CD14-positive monocyte (primary cell): ENCODE data around the gene CSGALNACT2. TPM values are rescaled to one million over a fixed set of nuclear protein-coding genes. Genes with fewer than 3 reads are reported as not detected.

Source experiments
- DNase-seq, 3 donors: peaks; one replicate each; pipeline ENCODE4 v3.0.0-alpha.2; 2011 to 2022
- H2AFZ ChIP-seq: 2 replicates; pipeline ENCODE4 v1.6.0; 2012; ENCODE audit warnings: mild to moderate bottlenecking, low read depth, low read length, inconsistent platforms; ENCODE audit not compliant: insufficient read depth, poor library complexity, severe bottlenecking
- H3K27ac ChIP-seq, 2 donors: 1 replicate in 1 of 2; 2 replicates in 1 of 2; pipeline ENCODE4 v1.5.1; 2012 to 2013; ENCODE audit warnings: low read length in 2 of 2, control low read depth in 1 of 2, inconsistent platforms in 1 of 2, low read depth in 1 of 2, mild to moderate bottlenecking in 1 of 2
- H3K27me3 ChIP-seq, 2 donors: one replicate each; pipeline versions ENCODE4 v1.6.0 to v1.6.1; 2011 to 2013; ENCODE audit warnings: low read length in 2 of 2; ENCODE audit not compliant: control insufficient read depth in 2 of 2, insufficient read depth in 2 of 2
- H3K36me3 ChIP-seq, 2 donors: replicated peaks in 1 of 2; 1 replicate in 1 of 2; 2 replicates in 1 of 2; pipeline versions ENCODE4 v1.5.1 to v1.6.1; 2012 to 2013; ENCODE audit warnings: low read length in 2 of 2, control low read depth in 1 of 2, inconsistent platforms in 1 of 2, mild to moderate bottlenecking in 1 of 2; ENCODE audit not compliant: insufficient read depth in 2 of 2, control insufficient read depth in 1 of 2
- H3K4me1 ChIP-seq, 2 donors: 1 replicate in 1 of 2; 2 replicates in 1 of 2; pipeline versions ENCODE4 v1.5.1 to v1.6.1; 2012 to 2013; ENCODE audit warnings: low read length in 2 of 2, control low read depth in 1 of 2, inconsistent platforms in 1 of 2, mild to moderate bottlenecking in 1 of 2, moderate library complexity in 1 of 2; ENCODE audit not compliant: insufficient read depth in 2 of 2, control insufficient read depth in 1 of 2
- H3K4me2 ChIP-seq: replicated peaks from 2 replicates; pipeline ENCODE3; 2012; ENCODE audit warnings: low read length, moderate library complexity, mild to moderate bottlenecking; ENCODE audit not compliant: poor library complexity, severe bottlenecking; ENCODE audit errors: extremely low read depth
- H3K4me3 ChIP-seq, 3 experiments: fragments of 200-600 bp in 1 of 3; sonication (generic) in 1 of 3; replicated peaks in 1 of 3; 1 replicate in 2 of 3; 2 replicates in 1 of 3; pipeline ENCODE4 v1.5.1; 2011 to 2013; ENCODE audit warnings: low read length in 3 of 3, mild to moderate bottlenecking in 3 of 3, control low read depth in 2 of 3, low read depth in 2 of 3, inconsistent platforms in 1 of 3, moderate library complexity in 1 of 3
- H3K79me2 ChIP-seq: 2 replicates; pipeline ENCODE4 v1.6.0; 2012; ENCODE audit warnings: mild to moderate bottlenecking, control low read depth, inconsistent platforms, low read length, moderate library complexity; ENCODE audit not compliant: insufficient read depth
- H3K9ac ChIP-seq: 2 replicates; pipeline ENCODE4 v1.6.0; 2017; ENCODE audit warnings: low read length, mild to moderate bottlenecking; ENCODE audit not compliant: insufficient read depth, poor library complexity, severe bottlenecking
- H3K9me3 ChIP-seq, 2 donors: replicated peaks in 1 of 2; 1 replicate in 1 of 2; 2 replicates in 1 of 2; pipeline versions ENCODE4 v1.5.1 to v1.6.1; 2012 to 2013; ENCODE audit warnings: low read length in 2 of 2, control low read depth in 1 of 2; ENCODE audit not compliant: control insufficient read depth in 1 of 2, insufficient read depth in 1 of 2
- H4K20me1 ChIP-seq: 2 replicates; pipeline ENCODE4 v1.6.0; 2012; ENCODE audit warnings: mild to moderate bottlenecking, low read length, control low read depth, moderate library complexity; ENCODE audit not compliant: insufficient read depth
- H3K27ac Mint-ChIP-seq, 7 donors: one replicate each; pipeline ENCODE4 v1.8.0; 2020; ENCODE audit warnings: mild to moderate bottlenecking in 7 of 7, mixed read lengths in 7 of 7, moderate library complexity in 6 of 7, inconsistent platforms in 2 of 7
- H3K27me3 Mint-ChIP-seq, 3 donors: one replicate each; pipeline ENCODE4 v1.8.0; 2021 to 2022; ENCODE audit warnings: low read depth in 3 of 3, mild to moderate bottlenecking in 3 of 3, mixed read lengths in 3 of 3, moderate library complexity in 3 of 3, inconsistent platforms in 1 of 3
- H3K36me3 Mint-ChIP-seq, 2 donors: one replicate each; pipeline ENCODE4 v1.8.0; 2020; ENCODE audit warnings: mixed read lengths in 2 of 2, inconsistent platforms in 1 of 2, mild to moderate bottlenecking in 1 of 2
- H3K4me1 Mint-ChIP-seq: one replicate; pipeline ENCODE4 v1.8.0; 2020; ENCODE audit warnings: mild to moderate bottlenecking, mixed read lengths
- H3K4me3 Mint-ChIP-seq, 2 donors: one replicate each; pipeline ENCODE4 v1.8.0; 2020; ENCODE audit warnings: mild to moderate bottlenecking in 2 of 2, mixed read lengths in 2 of 2, moderate library complexity in 1 of 2
- H3K9me3 Mint-ChIP-seq, 7 donors: one replicate each; pipeline ENCODE4 v1.8.0; 2020 to 2022; ENCODE audit warnings: mixed read lengths in 7 of 7, mild to moderate bottlenecking in 6 of 7, moderate library complexity in 6 of 7, inconsistent platforms in 2 of 7
- WGBS: methylation state at CpG from one replicate; pipeline ENCODE4 v1.1.5; 2013; ENCODE audit warnings: missing lambda C conversion rate; ENCODE audit not compliant: insufficient coverage; 5-methylcytosine and 5-hydroxymethylcytosine counted together
- intact Hi-C, 2 donors: fragments of 100-400 bp; cut with micrococcal nuclease; formaldehyde crosslinking; loops; one replicate each; pipeline versions ENCODE4 v1.15.0 to v1.15.1; 2023
- polyA plus RNA-seq, 3 donors: library from polyadenylated mRNA; depleted of rRNA in 1 of 3; unstranded in 2 of 3; stranded (reverse) in 1 of 3; fragments of 300-500 nt in 2 of 3; fragments of >200 nt in 1 of 3; fragmentation: Illumina TruSeq in 2 of 3; gene quantifications; 1 replicate in 2 of 3; 2 replicates in 1 of 3; pipeline ENCODE4 v1.2.3, GENCODE V29; 2012 to 2021
- TF ChIP-seq, protein P1 (sequence below): fragments of 200-600 bp; IDR thresholded peaks from one replicate; pipeline ENCODE4 v1.8.0; 2022; ENCODE audit warnings: antibody characterized with exemption, mild to moderate bottlenecking

The CSGALNACT2 gene
- polyA plus RNA-seq, 3 donors, result 43.7 to 80.1 (median 48.2) TPM

DNA sequence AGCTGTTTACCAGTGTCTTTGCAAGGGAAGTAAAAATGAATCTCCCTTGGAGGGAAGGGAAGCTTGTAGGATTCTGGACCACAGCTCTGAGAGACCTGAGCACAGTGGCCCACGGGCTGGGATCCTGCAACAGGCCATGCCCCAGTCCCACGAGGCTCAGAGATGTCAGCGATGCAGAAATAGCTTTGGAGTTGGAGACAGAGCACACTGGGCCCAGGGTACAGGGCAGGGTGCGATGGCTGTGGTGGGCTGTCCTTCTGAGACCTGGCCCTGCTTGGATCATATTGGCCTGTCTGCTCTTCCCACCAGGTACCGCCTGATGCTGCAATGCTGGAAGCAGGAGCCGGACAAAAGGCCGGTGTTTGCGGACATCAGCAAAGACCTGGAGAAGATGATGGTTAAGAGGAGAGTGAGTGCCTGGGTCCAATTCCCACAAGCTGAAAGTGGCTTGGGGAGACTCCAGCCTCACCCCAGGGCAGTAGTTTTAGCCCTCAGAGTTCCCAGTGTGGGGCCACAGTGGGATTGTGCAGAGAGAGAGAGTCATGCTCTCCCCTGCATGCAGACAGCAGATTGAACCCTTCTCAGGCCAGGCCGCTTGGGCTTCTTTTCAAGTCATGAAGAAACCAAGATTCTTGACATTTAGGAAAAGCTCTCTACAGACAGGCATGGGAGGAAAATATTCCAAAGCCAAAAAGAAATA, 13.5 kb upstream of the CSGALNACT2 start:
- no peak overlapping the region for H3K4me3 Mint-ChIP-seq
- H3K9me3 Mint-ChIP-seq, result no peaks in the 10 kb centered on the region
- Histone ChIP-seq H3K27ac (no peak overlapping the region), H3K27me3 (no peaks in the 10 kb centered on the region), H3K9ac (no peak overlapping the region), H3K4me2 (no peak overlapping the region), H3K36me3 (no peaks in the 10 kb centered on the region), H3K4me1 (peaks cover 93 to 100% of the 10 kb centered on the region in 2 donors), H2AFZ (no peak overlapping the region), H4K20me1 (no peaks in the 10 kb centered on the region), H3K9me3 (no peaks in the 10 kb centered on the region), H3K4me3 (no peak overlapping the region), H3K79me2 (peaks cover 8% of the 10 kb centered on the region)
- 80% methylated on average over 6 of the region's 9 CpGs for WGBS
- peaks cover 94% of the 10 kb centered on the region for H3K4me1 Mint-ChIP-seq
- peaks cover 0 to 6% of the 10 kb centered on the region in 2 donors for H3K36me3 Mint-ChIP-seq
- no peak for DNase-seq
- peaks cover 0 to 4% (median 0%) of the 10 kb centered on the region in 3 donors for H3K27me3 Mint-ChIP-seq
- TF ChIP-seq, protein P1, sequence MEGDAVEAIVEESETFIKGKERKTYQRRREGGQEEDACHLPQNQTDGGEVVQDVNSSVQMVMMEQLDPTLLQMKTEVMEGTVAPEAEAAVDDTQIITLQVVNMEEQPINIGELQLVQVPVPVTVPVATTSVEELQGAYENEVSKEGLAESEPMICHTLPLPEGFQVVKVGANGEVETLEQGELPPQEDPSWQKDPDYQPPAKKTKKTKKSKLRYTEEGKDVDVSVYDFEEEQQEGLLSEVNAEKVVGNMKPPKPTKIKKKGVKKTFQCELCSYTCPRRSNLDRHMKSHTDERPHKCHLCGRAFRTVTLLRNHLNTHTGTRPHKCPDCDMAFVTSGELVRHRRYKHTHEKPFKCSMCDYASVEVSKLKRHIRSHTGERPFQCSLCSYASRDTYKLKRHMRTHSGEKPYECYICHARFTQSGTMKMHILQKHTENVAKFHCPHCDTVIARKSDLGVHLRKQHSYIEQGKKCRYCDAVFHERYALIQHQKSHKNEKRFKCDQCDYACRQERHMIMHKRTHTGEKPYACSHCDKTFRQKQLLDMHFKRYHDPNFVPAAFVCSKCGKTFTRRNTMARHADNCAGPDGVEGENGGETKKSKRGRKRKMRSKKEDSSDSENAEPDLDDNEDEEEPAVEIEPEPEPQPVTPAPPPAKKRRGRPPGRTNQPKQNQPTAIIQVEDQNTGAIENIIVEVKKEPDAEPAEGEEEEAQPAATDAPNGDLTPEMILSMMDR, result no peak
- peak overlapping the region in 2 of 7 donors; percentile 23 to 58 for H3K27ac Mint-ChIP-seq
- intact Hi-C loops, result loop anchor here (5.0 kb wide), 1 partner anchor 38 kb away; no protein-coding TSS in a partner anchor

DNA sequence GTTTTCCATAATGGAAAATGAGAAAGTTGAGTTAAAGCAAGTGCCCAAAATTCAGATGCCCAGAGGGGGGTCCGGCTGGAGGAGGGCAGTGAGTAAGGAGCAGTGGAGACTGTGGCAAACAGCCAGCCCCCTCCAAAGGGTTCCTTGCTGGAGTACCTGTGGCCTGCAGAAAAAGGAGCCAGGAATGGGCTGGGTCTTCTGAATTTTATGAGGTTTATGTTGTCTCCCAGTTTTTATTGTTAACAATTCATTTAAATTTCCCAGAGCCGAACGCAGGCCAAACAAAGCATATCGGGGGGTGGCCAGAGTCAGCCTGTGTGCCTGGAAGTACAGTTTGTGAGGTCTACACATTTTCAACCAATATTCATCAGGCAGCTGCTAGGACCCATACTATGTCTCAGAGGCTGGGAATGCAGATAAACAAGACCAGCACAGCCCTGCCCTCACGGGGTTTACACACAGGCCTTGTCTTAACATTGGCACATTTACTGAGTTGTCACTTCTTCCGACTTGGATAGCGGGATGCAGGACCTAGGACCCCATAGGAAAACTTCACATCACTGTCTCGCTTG, 12.9 kb upstream of the CSGALNACT2 start:
- TF ChIP-seq, protein P1, result no peak
- H3K9me3 ChIP-seq, result no peaks in the 10 kb centered on the region
- no peaks in the 10 kb centered on the region for H4K20me1 ChIP-seq
- no peak overlapping the region for H3K4me2 ChIP-seq
- H2AFZ ChIP-seq, result no peak overlapping the region
- H3K4me3 ChIP-seq, result no peak overlapping the region
- no peaks in the 10 kb centered on the region for H3K27me3 ChIP-seq
- intact Hi-C loops, result no loop called here
- H3K9ac ChIP-seq, result no peak overlapping the region
- peaks cover 91 to 100% of the 10 kb centered on the region in 2 donors for H3K4me1 ChIP-seq
- H3K27ac ChIP-seq, result no peak overlapping the region
- no peak for DNase-seq
- Mint-ChIP-seq H3K4me1 (peaks cover 94% of the 10 kb centered on the region), H3K9me3 (no peaks in the 10 kb centered on the region), H3K36me3 (peaks cover 0 to 6% of the 10 kb centered on the region in 2 donors), H3K27me3 (no peaks in the 10 kb centered on the region), H3K27ac (no peak overlapping the region), H3K4me3 (no peak overlapping the region)
- 95% methylated on average over 6 of the region's 8 CpGs for WGBS
- H3K36me3 ChIP-seq, result no peaks in the 10 kb centered on the region
- peaks cover 8% of the 10 kb centered on the region for H3K79me2 ChIP-seq
